Stimulated activated CD4-positive, alpha-beta T cell treated with anti-CD3 and anti-CD28 coated beads, Interleukin-15, amount 100 ng/mL, for 1 hour (primary cell): Measurements from ENCODE around the gene WRAP73.
"Not testable (repeated sequence)": the region's sequence is repeated elsewhere in the genome, so short reads cannot be mapped to it uniquely, and the experiment has no call there.

Experiments used
- DNase-seq, 2 donors: peaks; one replicate each; pipeline ENCODE4 v3.0.0-alpha.2; 2020; ENCODE audit warnings: low read depth in 1 of 2, low spot score in 1 of 2

WRAP73 gene

DNA sequence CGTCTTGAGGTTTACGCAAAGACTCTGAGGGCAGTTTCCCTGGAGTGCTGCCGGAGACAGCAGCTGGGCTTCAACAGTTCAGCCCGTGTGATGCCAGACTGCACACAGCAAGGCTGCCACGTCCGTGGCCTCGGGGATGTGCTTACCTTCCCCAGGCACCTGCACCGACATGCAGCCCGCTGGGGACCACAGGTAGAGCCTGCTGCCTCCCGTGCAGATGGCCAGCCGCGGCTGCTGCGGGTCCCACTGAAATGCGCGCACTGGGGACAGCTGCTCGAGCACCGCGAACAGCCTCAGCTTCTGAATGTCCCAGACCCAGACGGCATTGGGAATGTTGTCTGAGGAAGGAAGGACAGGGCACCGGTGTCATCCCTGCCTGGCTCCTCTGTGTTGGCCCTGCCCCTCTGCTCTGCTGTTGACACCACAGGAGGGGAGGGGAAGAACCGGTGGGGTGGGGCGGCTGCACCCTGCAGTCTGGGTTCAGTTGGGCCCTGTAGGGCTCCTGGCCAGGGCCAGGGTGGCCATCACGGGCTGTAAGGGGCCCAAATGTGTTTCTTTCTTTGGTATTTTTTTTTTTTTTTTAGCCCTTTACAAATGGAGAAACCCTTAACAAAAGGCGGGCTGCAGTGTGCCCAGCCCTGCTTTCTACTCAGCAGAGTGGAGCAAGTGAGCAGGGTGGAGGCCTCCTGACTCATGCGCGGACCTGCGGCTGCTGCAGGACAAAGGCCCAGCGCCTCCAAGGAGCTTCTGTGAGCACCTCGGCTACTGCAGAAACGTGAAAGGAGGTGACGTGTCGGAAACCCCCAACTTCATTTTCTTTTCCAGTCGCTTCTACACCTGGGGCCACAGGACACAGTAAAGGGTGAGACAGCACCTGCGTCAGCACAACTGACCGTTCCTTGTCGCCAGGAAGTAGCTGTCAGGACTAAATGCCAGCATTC lies 18.3 kb downstream of the WRAP73 start:
- DNase-seq: no peak

DNA sequence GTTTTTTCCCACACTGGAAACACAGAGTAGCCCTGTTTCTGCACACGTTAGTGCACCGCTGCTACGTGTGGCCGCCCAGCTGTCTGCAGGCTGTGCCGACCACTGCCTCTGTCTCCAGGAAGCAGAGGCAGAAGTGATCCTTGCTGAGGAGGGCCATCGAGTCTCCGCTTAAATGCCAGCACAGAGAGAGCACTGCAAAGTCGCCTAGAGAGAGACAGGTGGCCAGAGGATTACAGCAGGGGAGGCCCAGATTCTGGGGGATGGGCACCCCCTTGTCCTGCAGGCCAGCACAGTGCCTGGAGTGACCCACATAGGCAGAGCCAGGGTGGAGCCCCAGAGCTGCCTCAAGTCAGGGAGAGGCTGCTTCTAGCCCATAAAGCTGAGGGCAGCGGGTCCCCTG lies 19.0 kb downstream of the WRAP73 start:
- no peak for DNase-seq

DNA sequence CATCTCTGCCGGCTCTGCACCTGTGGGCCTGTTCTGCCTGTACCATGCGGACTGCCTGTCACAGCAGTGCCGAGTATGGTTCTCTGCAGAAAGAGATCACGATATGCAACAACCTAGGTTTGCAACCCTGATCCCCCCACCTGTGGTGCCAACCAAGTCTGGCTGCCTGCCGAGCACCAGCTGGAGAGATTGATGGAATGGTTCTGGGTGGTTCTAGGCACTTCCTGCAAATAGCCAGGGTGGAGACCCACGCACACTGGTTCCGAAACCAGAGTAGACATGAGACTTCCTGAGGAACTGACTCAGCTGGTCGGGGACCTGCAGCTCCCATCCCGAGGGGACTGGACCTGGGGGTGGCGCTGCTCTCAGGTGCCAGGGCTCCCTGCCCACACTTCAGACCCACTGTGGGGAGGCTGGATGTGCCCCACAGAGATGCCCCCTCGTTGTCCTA lies 19.7 kb downstream of the WRAP73 start:
- no peak for DNase-seq

DNA sequence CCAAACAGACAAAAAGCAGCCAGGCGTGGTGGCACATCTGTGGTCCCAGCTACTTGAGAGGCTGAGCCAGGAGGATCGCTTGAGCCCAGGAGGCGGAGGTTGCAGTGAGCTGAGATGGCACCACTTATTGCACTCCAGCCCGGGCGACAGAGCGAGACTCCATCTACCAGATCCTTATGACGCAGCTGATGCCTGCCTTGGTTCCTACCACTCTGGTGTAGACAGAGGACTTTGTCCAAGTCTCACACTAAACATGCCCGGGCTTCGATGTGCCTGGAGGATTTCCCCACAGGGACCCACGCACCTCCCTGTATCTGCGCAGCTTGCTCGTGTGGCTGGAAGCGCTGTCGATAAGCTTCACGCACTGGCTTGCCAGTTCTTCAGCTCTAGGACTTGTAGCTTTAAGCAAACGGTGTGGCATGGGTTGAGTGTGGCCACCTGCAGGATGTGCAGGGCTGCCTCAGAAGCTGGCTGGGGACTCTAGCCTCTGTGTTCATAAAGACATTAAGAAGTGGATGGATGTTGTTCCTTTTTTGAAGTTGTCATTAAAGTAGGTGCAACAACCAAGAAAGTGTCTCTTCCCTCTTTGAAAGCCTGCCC lies 20.2 kb downstream of the WRAP73 start:
- DNase-seq: no peak

DNA sequence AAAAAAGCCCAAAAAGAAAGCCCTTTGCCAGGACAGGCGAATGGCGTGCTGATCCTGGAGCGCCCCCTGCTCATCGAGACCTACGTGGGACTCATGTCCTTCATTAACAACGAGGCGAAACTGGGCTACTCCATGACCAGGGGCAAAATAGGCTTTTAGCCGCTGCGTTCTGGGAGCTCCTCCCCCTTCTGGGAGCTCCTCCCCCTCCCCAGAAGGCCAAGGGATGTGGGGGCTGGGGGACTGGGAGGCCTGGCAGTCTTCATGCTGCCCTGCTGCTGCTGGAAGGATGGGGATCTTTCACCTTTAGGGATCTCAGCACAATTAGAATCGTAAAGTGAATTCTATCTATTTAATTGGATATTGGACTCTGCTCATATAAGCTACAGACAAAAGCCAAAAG lies 21.5 kb downstream of the WRAP73 start:
- DNase-seq: no peak

DNA sequence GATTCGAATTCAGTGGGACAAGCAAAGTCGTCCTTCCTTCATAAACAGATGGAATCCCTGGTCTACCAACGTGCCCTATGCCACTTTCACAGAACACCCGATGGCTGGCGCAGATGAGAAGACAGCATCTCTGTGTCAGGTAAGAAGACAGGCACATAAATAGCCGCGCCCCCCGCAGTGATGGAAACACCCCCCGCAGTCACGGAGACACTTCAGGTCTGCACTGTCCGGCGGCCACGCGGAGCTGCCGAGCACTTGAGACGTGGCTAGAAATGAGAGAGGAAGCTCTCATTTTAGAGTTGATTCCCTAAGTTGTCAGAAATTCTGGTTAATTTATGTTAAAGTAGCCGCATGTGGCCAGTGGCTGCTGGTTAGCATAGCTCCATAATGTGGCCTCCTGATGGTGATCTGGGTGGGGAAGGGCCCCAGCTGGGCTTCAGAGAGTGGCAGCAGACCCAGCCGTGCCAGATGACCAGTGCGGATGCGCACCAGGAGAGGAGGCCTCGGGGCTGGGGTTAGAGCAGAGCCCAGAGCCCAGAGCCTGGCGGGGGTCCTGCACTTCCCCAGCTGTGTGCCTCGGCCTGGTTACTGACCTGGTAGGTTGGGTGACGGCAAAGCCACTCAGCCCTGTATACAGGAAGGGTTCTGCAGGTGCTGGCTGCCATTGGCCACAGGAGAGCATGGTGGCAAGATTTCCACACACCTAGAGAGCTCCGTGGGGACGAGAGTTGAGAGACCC lies 22.2 kb downstream of the WRAP73 start:
- no peak for DNase-seq

DNA sequence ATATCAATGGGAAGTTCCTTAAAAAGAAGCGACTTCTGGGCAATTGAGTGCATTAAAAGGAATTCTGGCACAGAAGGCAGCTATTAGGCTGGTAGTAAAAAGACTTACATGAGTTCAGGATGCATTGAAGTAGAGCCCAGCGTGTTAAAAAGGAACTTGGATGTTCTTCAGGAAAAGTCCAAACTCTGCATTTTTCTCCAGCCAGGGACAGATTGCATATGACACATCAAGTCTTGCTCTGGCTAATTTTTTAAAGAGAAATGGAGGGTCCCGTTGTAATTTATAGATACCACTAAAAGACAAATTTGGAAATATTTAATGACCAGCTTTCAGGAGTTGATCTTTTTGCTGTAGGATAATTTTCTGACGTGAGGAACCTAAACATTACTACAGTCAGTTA lies 23.9 kb downstream of the WRAP73 start:
- no peak for DNase-seq

DNA sequence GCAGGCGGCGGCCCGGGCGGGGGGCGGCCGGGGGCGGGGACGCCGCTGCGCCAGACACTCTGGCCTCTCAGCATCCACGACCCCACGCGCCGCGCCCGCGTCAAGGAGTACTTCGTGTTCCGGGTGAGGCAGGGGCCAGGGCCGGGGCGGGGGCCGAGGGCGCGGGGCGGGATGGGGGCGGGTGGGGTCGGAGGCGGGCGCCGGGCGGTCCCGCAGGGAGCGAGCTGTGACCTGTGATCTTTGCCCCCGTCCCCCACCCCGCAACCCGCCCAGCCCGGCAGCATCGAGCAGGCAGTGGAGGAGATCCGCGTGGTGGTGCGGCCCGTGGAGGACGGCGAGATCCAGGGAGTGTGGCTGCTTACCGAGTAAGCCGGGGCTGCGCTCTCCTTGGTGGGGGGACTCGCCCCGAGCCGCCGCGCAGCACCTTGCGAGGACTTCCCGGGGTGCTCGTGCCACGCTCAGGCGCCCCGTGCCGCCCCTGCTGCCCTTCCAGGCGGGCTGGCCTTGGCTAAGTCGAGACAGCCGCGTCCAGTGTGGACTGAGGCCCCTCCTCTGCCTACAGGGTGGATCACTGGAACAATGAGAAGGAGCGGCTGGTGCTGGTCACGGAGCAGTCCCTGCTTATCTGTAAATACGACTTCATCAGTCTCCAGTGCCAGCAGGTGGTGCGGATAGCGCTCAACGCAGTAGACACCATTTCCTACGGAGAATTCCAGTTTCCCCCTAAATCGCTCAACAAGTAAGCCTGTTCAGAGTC lies 24.6 kb downstream of the WRAP73 start:
- DNase-seq: no peak

DNA sequence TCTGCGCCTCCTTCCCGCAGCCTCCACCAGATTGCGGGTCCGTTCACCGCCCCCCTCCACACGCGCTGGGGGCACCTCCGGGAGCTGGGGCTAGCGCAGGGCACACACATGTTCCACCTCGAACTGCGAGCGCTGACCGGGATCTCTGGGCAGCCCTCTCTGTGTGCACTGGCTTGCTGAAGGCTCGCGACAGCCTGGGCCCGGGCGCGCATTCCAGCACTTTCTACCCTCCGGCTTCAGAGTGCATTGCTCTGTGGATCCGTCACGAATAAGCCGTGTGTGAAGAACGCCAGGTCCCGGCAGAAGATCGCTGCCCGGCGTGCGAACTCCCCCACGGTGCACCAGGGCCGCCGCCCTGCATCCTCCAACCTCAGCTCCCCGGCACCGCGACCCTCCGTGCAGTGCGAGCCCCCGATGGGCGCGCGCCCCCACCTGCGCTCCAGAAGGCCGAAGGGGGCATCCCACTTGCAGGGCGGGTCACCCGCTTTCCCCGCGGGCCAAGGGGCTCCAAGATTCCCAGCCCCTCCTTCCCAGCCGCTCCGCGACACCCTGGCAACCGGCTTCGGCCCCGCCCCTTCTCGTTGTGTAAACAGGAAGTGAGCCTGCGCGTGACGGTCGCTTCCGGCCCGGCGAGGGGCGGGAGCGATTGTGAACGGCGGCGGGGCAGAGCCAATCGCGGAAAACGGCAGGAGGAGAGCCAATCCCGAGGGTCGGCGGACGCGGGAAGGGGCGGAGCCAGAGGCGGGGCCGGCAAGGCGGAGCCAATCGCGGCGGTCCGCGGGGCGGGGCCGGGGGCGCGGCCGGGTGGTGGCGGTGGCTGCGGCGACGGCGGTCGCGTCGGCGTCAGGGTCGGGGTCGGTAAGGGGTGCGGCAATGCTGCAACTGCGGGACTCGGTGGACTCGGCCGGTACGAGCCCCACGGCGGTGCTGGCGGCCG lies 25.4 kb downstream of the WRAP73 start, which contains the start of gene TPRG1L:
TSS of gene TPRG1L (plus strand) at position 816 of the 937 bp plus-strand sequence. CDS start at position 874, 58 bp downstream.
- DNase-seq: peak; percentile 97 to 98

DNA sequence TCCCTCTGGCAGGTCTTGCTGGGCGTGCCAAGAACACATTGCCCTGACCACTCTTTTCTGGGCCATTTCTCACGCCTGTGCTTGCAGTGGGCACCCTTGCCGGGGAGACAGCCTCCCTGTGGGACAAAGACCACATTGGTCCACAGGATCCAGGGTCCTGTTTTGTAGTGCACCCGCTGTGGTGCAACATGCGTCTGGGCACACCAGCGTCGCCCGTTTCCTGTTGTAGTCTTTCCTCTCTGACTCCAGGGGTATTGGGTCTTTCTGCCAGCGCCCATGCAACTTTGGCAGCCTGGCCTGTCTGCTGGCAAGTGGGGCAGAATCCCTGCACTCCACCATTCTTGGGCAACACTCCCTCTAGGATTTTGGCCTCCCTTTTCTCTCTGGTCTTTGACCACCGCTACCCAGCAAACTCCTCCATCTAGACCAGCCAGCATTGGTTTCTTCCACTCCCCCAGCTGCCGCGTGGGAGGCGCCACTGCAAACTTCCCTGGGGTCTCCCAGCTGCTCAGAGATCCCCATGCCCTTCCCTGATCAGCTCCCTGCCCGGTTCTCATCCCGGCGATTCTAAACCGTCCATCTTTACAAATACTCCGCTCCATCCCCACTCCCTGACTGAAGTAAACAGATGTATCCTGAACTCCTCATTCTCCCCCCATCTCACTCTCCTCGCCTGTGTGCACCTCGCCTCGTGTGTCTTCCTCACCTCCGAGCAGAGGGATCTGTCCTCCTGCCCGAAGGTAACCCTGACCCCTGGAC lies 26.3 kb downstream of the WRAP73 start:
- DNase-seq: no peak

DNA sequence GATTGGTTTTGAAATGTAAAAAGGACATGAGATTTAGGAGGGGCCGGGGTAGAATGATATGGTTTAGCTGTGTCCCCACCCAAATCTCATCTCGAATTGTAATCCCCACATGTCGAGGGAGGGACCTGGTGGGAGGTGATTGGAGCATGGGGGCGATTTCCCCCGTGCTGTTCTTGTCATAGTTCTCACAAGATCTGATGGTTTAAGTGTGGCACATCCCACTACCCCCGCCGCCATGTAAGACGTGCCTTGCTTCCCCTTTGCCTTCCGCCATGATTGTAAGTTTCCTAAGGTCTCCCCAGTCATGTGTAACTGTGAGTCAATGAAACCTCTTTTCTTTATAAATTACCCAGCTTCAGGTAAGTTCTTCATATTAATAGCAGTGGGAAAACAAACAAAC lies 27.8 kb downstream of the WRAP73 start:
- not testable (repeated sequence) for DNase-seq

DNA sequence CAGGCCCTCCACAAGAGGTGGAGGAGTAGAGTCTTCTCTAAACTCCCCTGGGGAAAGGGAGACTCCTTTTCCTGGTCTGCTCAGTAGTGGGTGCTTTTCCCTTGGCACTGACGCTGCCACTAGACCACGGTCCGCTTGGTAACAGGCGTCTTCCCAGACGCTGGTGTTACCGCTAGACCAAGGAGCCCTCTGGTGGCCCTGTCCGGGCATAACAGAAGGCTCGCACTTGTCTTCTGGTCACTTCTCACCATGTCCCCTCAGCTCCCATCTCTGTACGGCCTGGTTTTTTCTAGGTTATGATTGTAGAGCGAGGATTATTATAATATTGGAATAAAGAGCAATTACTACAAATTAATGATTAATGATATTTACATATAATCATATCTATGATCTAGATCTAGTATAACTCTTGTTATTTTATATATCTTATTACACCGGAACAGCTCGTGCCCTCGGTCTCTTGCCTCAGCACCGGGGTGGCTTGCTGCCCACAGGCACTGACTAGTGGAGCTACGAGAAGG lies 28.7 kb downstream of the WRAP73 start:
- not testable (repeated sequence) for DNase-seq

DNA sequence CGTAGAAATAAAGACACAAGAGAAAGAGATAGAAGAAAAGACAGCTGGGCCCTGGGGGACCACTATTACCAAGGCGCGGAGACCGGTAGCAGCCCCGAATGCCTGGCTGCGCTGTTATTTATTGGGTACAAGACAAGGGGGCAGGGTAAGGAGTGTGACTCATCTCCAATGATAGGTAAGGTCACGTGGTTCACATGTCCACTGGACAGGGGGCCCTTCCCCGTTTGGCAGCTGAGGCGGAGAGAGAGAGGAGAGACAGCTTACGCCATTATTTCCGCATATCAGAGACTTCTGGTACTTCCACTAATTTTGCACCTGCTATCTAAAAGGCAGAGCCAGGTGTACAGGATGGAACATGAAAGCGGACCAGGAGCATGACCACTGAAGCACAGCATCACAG lies 29.2 kb downstream of the WRAP73 start:
- no peak for DNase-seq

DNA sequence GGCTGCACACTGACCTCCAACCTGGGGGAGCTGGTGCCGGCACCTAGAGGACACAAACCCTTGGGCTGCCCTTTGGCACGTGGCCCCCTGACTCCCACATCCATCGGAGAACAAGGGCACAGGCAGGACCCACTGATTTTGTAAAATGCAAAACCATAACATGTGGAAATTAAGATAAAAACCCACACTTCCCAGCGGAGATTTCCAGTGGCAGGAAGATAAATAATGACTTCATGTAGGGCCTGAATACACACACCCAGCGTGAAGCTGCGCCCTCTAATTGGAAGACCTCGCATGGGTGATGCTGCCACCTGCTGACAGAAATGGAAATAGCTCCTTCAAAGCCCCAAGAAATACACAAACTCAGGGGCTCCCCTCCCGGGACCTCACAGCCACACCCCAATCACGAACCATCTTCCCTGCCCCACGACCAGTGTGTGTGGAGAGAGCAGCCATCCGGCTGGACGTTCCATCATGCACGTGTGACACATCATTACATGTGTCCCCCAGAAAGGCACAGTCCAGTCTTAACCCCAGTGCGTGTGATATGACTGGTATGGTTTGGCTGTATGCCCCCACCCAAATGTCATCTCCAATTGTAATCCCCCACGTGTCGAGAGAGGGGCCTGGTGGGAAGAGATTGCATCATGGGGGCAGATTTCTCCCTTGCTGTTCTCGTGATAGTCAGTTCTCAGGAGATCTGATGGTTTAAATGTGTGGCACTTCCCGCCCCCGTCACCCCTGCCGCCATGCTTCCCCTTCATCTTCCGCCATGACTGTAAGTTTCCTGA lies 30.8 kb downstream of the WRAP73 start:
- peak; percentile 27 to 56 for DNase-seq

DNA sequence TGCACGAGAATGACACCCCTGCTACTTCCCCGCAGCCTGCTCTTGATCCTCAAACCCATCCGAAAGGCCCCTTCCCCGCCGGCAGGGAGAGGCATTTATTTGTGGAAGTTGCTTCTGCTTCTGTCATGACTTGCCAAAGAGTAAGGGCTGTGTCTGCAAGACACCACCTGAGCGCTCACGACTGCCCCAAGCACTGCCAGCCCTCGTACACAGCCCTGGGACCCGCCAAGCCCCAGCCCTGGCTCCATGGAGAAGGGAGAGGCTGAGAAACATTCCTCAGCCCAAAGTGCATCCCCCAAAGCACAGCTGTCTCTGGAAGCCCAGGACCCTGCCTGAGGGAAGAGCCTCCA lies 31.4 kb downstream of the WRAP73 start:
- no peak for DNase-seq

DNA sequence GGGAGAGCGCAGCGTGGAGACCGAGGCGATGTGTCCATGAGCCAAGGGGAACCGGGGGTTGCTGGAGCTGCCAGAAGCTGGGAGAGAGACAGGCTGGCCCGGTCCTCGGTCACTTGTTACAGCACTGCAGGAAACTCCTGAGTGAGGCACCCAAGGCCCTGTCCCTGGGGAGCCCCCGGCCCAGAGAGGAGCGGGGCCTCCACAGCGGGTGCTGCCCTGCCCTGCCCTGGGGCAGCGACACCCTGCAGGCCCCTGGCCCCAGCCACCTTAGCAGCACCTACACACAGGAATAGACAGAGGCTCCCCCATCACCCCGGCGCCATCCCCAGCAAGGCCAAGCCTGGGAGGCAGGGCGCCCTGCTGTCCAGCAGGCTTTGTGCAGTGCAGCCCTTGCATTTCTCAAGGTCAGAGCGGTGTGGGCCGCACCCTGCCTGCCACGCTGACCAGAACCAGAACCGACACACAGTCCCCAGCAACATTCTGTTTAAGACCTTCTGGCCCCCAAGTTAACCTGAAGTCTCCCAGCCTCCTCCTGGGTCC lies 32.0 kb downstream of the WRAP73 start:
- DNase-seq: no peak

DNA sequence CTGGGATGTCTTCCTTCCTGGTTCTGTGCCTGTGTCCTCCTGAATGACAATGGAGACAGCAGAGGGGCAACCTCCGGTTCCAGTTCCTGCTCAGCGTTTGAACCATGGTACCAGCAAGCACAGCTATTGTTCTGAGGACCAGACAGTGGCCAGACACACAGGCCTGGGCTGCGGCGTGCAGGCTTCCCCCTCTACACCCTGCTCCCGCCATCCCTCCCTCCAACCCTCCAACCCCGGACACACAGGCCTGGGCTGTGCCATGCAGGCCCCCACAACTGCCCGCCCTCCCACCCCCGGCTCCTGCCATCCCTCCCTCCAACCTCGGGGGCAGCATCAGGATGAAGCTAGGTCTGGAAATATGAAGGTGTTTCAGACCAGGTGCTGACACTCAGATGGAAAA lies 33.0 kb downstream of the WRAP73 start:
- no peak for DNase-seq
